Colonic mucosa (tissue), 4 donors: ENCODE data around the gene COMT. TPM values are rescaled to one million over a fixed set of nuclear protein-coding genes. Genes with fewer than 3 reads are reported as not detected.

ENCODE experiments used
- DNase-seq: peaks from one replicate; pipeline ENCODE4 v3.0.0-alpha.2; 2020
- H3K27ac ChIP-seq: fragments of 200-600 bp; one replicate; pipeline ENCODE4 v1.8.0; 2021
- H3K27me3 ChIP-seq: fragments of 200-600 bp; one replicate; pipeline ENCODE4 v1.8.0; 2021
- H3K36me3 ChIP-seq: fragments of 200-600 bp; one replicate; pipeline ENCODE4 v1.8.0; 2021
- H3K4me1 ChIP-seq: fragments of 200-600 bp; one replicate; pipeline ENCODE4 v1.8.0; 2021; ENCODE audit warnings: mild to moderate bottlenecking
- H3K4me3 ChIP-seq: fragments of 200-600 bp; one replicate; pipeline ENCODE4 v1.8.0; 2021
- H3K9ac ChIP-seq, 2 donors: one replicate each; pipeline ENCODE4 v1.7.0; 2013; ENCODE audit warnings: control low read depth in 2 of 2, low read depth in 2 of 2, low read length in 2 of 2
- H3K9me3 ChIP-seq: fragments of 200-600 bp; one replicate; pipeline ENCODE4 v1.8.0; 2021
- CTCF ChIP-seq: fragments of 200-600 bp; IDR thresholded peaks from one replicate; pipeline ENCODE4 v1.8.0; 2022; ENCODE audit warnings: antibody characterized with exemption, mild to moderate bottlenecking
- intact Hi-C: fragments of 100-400 bp; cut with DNase I; formaldehyde crosslinking; loops from one replicate; pipeline ENCODE4 v1.14.1; 2022
- total RNA-seq, 2 donors: library from RNA; stranded (reverse); fragmentation: NEBNext Ultra II Directional in 1 of 2; extraction: Animal tissue kit (Norgen Biotek cat#: 25700) in 1 of 2; gene quantifications; one replicate each; pipeline ENCODE4 v1.2.1, GENCODE V29; 2021
- donor health status: healthy.
- donor health status: DM: no; HTN: no; CAD: no.
- donor health status: DM: no; HTN: no; CAD: no.

The COMT gene
- total RNA-seq, 2 donors from 2014 or later: 70.0 to 125 TPM

- Histone ChIP-seq H3K4me3 (no peak overlapping the region), H3K36me3 (no peaks in the 10 kb centered on the region), H3K27me3 (no peaks in the 10 kb centered on the region), H3K9me3 (no peaks in the 10 kb centered on the region), H3K9ac (no peak overlapping the region), H3K27ac (no peak overlapping the region), H3K4me1 (peaks cover 9% of the 10 kb centered on the region)
- no peak for DNase-seq
- intact Hi-C loops: no loop called here
- no peak for TF ChIP-seq CTCF
Measured at GRCh38 chr22:19988331-19988808, 46.8 kb downstream of the COMT start.

- intact Hi-C loops: no loop called here
- Histone ChIP-seq H3K27ac (no peak overlapping the region), H3K4me1 (peaks cover 9% of the 10 kb centered on the region)
Measured at GRCh38 chr22:19988965-19989724, 47.6 kb downstream of the COMT start.

GRCh38 chr22:19989725-19990067, 48.1 kb downstream of the COMT start:
- no peak overlapping the region for H3K27ac ChIP-seq
- H3K4me1 ChIP-seq: peaks cover 9% of the 10 kb centered on the region
- no peaks in the 10 kb centered on the region for H3K9me3 ChIP-seq

More at GRCh38 chr22:19988965-19989724, 47.6 kb downstream of the COMT start:
- TF ChIP-seq CTCF: no peak
- Histone ChIP-seq H3K9ac (no peak overlapping the region), H3K9me3 (no peaks in the 10 kb centered on the region), H3K36me3 (no peaks in the 10 kb centered on the region), H3K27me3 (no peaks in the 10 kb centered on the region), H3K4me3 (no peak overlapping the region)
- DNase-seq: no peak

GRCh38 chr22:19990188-19990587, 48.6 kb downstream of the COMT start:
- no peak for DNase-seq
- Histone ChIP-seq H3K27ac (no peak overlapping the region), H3K4me3 (no peak overlapping the region), H3K27me3 (no peaks in the 10 kb centered on the region), H3K4me1 (peaks cover 9% of the 10 kb centered on the region), H3K9me3 (no peaks in the 10 kb centered on the region), H3K9ac (no peak overlapping the region), H3K36me3 (no peaks in the 10 kb centered on the region)
- intact Hi-C loops: no loop called here
- TF ChIP-seq CTCF: no peak

More at GRCh38 chr22:19989725-19990067, 48.1 kb downstream of the COMT start:
- Histone ChIP-seq H3K4me3 (no peak overlapping the region), H3K36me3 (no peaks in the 10 kb centered on the region), H3K9ac (no peak overlapping the region), H3K27me3 (no peaks in the 10 kb centered on the region)
- DNase-seq: no peak
- no peak for TF ChIP-seq CTCF
- intact Hi-C loops: no loop called here

- no peaks in the 10 kb centered on the region for H3K9me3 ChIP-seq
- H3K27ac ChIP-seq: no peak overlapping the region
- no peaks in the 10 kb centered on the region for H3K27me3 ChIP-seq
- H3K9ac ChIP-seq: no peak overlapping the region
- H3K4me3 ChIP-seq: no peak overlapping the region
- no peak for TF ChIP-seq CTCF
- DNase-seq: no peak
- no peaks in the 10 kb centered on the region for H3K36me3 ChIP-seq
- intact Hi-C loops: no loop called here
- peaks cover 9% of the 10 kb centered on the region for H3K4me1 ChIP-seq
Measured at GRCh38 chr22:19990609-19991394, 49.2 kb downstream of the COMT start.
